ENCODE measurements around the gene LNP1.

GRCh38 chr3:100458814-100459213 lies 57.5 kb downstream of the LNP1 start:
- TF ChIP-seq CTCF (IDR thresholded peaks at IDR 0.05): no peak
- TF ChIP-seq POLR2A (IDR thresholded peaks at IDR 0.05): no peak

Measured in body of pancreas (tissue), 4 donors.